NCI-H1694 treated with DMSO at 0.1 percent for 48 hours (cell line): ENCODE data around the gene ALOX12.
"Not testable (repeated sequence)": the region's sequence is repeated elsewhere in the genome, so short reads cannot be mapped to it uniquely, and the experiment has no call there.

Source experiments
- DNase-seq: peaks from one replicate; lab custom pipeline; 2025; lab: John Stamatoyannopoulos, UW

ALOX12 gene, protein sequence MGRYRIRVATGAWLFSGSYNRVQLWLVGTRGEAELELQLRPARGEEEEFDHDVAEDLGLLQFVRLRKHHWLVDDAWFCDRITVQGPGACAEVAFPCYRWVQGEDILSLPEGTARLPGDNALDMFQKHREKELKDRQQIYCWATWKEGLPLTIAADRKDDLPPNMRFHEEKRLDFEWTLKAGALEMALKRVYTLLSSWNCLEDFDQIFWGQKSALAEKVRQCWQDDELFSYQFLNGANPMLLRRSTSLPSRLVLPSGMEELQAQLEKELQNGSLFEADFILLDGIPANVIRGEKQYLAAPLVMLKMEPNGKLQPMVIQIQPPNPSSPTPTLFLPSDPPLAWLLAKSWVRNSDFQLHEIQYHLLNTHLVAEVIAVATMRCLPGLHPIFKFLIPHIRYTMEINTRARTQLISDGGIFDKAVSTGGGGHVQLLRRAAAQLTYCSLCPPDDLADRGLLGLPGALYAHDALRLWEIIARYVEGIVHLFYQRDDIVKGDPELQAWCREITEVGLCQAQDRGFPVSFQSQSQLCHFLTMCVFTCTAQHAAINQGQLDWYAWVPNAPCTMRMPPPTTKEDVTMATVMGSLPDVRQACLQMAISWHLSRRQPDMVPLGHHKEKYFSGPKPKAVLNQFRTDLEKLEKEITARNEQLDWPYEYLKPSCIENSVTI

GRCh38 chr17:6995500-6996255 is at the start of gene ALOX12:
Gene ALOX12 (plus strand): TSS chr17:6996049. CDS start chr17:6996118, 69 bp downstream.
- DNase-seq, result no peak

GRCh38 chr17:6947745-6948144 is 48.1 kb upstream of the ALOX12 start:
- DNase-seq, result no peak

DNA sequence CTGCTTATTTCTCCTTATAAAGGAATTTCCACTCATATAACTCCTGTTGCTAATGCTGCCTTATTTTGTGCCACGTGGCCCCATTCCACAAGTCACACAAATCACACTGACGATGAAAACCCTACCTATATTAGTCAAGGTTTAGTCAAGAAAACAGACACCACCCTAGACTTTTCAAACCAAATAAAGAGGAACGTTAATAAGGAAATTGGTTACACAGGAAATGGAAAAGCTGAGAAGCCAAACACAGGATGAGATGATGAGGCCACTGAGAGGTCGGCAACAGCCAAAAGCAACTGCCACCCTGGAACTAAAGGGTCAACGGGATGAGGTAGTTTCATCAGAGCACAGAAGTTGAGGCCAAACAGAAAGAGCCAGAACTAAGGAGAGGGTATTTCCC is 47.3 kb upstream of the ALOX12 start:
- DNase-seq, result no peak

- no peak for DNase-seq
These were observed 46.9 kb upstream of the ALOX12 start for GRCh38 chr17:6948976-6949375.

GRCh38 chr17:6950938-6951337 is 44.9 kb upstream of the ALOX12 start:
- not testable (repeated sequence) for DNase-seq

- no peak for DNase-seq
These were observed 42.2 kb upstream of the ALOX12 start for GRCh38 chr17:6953689-6954088.

DNA sequence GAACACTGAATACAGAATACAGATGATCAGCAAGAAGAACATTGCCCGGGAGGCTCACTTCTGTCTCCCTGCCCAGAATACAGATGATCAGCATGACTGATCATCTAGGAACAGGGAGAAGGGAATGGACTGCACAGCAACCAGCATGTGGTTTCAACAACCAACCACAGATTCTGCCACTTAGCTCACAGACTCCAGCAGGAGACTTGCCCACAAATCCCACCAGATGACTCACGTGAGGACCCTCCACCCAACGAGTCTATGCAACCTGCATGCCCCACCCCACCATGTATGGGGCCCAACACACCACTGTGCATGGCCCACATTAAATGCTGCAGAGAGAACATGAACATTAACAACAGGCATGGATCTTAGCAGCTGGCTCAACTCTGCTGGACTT is 36.1 kb upstream of the ALOX12 start:
- no peak for DNase-seq

DNA sequence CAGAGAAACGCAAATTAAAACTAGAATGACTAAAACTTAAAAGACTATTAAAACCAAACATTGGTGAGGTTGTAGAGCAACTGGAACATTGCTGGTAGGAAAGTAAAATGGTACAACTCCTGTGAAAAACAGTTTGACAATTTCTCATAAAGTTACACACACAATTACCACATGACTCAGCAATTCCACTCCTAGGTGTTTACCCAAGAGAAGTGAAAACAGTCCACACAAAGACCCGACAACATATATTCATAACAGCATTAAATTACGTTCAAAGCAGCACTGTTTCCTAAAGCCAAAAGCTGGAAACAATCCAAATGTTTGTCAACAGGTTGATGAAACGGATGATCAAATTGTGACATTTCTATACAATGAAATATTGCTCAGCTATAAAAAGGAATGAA is 26.5 kb upstream of the ALOX12 start:
- no peak for DNase-seq

DNA sequence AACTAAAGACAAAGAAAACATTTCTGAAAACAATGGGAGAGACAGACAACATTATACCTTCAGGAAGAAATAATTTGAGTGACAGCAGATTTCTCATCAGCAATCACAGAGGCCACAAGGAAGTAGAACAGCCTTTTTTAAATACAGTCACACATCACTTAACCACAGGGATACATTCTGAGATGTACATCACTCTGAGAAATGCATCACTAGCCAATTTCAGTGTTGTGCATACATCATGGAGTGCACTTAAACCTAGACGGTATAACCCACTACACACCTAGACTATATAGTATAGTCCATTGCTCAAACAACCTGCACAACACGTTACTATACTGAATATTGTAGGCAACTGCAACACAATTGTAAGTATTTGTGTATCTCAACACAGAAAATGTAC is 24.9 kb upstream of the ALOX12 start:
- DNase-seq, result no peak

DNA sequence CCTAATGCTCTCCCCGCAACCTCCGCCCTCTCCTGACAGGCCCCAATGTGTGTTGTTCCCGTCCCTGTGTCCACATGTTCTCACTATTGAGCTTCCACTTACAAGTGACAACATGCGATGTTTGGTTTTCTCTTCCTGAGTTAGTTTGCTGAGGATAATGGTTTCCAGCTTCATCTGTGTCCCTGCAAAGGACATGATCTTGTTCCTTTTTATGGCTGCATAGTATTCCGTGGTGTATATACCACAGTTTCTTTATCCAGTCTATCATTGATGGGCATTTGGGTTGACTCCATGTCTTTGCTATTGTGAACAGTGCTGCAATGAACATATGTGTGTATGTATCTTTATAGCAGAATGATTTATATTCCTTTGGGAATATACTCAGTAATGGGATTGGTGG is 16.4 kb upstream of the ALOX12 start:
- not testable (repeated sequence) for DNase-seq

- DNase-seq, result no peak
These were observed 14.4 kb upstream of the ALOX12 start for GRCh38 chr17:6981426-6981825.

DNA sequence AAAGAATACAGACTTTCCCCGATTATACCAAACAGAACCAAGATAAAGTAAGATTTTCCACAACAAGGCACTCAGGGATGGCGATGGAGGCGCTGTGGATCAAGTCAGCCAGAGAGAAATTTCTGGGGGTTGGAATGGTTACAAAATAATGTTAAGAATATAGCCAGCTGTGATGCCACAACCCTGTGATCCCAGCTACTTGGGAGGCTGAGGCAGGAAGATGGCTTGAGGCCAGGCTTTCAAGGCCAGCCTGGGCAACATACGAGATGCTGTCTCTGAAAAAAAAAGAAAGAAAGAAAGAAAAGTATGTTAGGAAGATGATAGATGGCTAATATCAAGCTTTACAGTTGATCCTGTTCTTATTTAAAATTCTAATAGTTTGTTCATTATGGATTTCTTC is 10.6 kb upstream of the ALOX12 start:
- no peak for DNase-seq

DNA sequence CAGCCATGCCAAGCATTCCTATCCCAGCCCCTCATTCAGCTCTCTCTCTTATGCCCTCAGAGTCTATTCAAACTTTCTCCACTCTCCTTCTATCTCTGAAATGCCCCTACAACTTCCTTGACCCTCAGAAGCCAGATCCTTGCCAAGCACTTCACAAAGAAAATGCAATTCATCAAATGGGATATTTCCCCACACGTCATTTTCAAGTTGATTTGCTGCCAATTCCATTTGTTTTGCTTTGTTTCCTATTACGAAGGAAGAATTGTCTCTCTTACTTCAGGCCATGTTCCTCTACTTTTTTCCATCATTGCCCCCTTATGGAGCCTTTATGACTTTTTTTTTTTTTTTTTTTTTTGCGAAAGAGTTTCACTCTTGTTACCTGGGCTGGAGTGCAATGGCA is 9.2 kb upstream of the ALOX12 start:
- DNase-seq, result no peak

DNA sequence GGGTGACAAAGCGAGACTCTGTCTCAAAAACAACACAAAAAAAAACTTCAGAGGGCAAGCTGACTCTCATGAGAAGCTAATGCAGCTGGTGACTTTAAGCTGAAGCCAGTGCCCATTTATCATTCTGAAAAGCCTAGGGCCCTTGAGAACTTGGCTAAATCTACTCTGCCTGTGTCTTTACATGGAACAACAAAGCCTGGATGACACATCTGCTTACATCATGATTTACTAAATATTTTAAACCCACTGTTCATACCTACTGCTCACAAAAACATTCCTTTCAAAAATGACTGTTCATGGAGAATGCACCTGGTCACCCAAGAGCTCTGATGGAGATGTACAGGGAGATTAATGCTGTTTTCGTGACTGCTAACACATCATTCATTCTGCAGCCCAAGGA is 6.1 kb upstream of the ALOX12 start:
- no peak for DNase-seq

GRCh38 chr17:6993613-6994056 is 2.2 kb upstream of the ALOX12 start:
- not testable (repeated sequence) for DNase-seq

- no peak for DNase-seq
These were observed 1.7 kb upstream of the ALOX12 start for GRCh38 chr17:6994118-6994598.

DNA sequence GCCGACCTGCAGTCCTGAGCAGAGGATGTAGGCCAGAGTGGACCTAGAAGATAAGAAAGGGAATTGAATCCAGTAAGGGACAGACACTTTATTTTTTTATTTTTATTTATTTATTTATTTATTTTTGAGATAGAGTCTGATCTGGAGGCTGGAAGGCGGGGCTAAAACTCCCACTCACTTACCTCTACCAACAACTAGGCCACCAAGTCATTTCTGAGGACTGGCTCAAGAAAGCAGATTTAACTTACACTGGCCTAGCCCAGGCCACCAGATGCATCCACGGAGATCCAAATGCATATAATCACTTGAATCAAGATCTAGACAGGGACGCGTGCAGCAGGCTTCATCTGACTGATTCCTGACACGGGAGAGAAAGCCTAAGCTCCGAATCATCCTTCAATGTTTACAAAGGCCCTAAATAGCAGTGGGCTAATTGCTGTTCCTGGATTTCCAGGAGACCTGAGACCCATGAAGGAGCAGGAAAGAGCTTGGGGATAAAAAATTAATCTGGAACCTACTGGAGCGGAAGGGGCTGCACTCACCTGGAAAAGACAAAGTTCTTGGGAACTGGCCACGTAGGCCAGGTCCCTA is 1.1 kb upstream of the ALOX12 start:
- no peak for DNase-seq

DNA sequence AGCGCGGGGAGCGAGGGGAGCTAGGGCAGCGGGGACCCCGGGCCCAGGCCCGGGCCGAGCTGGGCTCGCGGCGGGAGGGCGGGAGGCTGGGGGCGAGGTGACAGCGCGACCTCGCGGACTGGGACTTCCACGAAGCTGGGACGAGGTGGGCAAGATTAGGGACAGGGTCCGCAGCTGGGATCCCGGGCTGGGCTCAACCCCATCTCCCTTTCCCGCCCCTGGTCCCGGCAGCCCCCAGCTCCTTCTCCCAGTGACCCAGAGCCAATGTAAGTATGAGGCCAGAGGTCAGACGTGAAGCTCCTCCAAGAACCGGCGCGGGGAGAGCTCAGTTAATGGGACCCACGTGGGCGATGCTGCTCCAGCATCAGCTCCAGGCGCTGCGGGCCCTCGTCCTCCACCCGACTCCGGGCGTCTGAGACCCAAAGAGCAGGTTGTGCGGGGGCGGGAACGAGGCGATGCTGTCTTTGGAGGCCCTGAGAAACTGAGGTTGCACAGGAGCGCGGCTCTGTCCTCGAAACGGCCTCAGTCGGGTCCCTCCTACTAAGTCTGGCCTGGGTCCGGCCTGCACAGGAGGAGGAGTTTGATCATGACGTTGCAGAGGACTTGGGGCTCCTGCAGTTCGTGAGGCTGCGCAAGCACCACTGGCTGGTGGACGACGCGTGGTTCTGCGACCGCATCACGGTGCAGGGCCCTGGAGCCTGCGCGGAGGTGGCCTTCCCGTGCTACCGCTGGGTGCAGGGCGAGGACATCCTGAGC is 585 bp downstream of the ALOX12 start:
- no peak for DNase-seq

DNA sequence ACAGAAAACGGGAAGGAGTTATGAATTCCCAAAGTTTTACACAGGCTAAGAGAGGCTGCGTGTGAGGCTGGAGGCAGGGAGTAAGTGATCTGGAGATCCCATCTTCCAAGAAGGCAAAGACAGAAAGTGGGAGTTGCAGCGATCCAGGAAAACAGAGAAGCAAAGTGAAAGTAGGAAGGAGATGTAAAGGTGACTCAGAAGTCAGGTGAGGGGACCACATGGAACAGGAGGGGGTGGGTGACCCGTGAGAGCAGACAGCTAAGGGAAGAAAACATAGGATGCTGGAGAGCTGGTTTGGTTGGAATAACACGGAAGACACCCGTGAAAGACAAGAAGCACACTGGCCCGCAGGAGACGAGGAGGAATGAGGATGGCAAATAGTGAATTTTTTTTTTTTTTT is 1.3 kb downstream of the ALOX12 start:
- DNase-seq, result no peak

- DNase-seq, result no peak
These were observed 3.1 kb downstream of the ALOX12 start for GRCh38 chr17:6998855-6999508.
